ENCODE measurements around the gene IMPDH1. TPM values are rescaled to one million over a fixed set of nuclear protein-coding genes. Genes with fewer than 3 reads are reported as not detected.

Gene IMPDH1
- total RNA-seq, 1 donor from 2014 or later, result 148 TPM

DNA sequence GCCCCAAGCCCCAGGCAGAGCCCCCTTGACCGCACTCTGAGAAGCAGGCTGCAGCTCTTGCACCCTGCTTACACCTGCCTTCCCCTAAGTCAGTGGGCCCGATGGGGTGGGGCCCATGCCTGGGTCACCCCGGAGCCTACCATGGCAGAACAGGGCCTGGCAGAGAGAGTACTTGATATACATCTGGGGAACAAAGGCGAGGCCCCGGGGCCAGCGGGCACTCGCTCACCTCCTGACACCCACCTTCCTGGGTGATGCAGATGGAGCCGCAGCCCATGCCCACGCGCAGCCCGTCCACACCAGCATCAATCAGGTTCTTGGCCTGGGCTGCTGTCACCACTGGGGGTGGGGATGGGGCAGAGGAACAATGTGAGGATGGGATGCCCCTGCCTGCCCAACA is 13.4 kb downstream of the IMPDH1 start:
- no peaks in the 10 kb centered on the region for H3K27me3 ChIP-seq
- TF ChIP-seq, protein P1, sequence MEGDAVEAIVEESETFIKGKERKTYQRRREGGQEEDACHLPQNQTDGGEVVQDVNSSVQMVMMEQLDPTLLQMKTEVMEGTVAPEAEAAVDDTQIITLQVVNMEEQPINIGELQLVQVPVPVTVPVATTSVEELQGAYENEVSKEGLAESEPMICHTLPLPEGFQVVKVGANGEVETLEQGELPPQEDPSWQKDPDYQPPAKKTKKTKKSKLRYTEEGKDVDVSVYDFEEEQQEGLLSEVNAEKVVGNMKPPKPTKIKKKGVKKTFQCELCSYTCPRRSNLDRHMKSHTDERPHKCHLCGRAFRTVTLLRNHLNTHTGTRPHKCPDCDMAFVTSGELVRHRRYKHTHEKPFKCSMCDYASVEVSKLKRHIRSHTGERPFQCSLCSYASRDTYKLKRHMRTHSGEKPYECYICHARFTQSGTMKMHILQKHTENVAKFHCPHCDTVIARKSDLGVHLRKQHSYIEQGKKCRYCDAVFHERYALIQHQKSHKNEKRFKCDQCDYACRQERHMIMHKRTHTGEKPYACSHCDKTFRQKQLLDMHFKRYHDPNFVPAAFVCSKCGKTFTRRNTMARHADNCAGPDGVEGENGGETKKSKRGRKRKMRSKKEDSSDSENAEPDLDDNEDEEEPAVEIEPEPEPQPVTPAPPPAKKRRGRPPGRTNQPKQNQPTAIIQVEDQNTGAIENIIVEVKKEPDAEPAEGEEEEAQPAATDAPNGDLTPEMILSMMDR (IDR thresholded peaks at IDR 0.05), result no peak
- no peak for DNase-seq (ENCODE audit: low spot score in 2 of 2)
- H3K36me3 ChIP-seq, result peaks cover 73 to 91% of the 10 kb centered on the region in 2 donors
- H3K4me3 ChIP-seq, result no peak overlapping the region
- H3K27ac ChIP-seq, result no peak overlapping the region
- H3K9me3 ChIP-seq, result no peaks in the 10 kb centered on the region
- intact Hi-C loops (cut with DNase I), result no loop called here
- H3K4me1 ChIP-seq, result no peaks in the 10 kb centered on the region

DNA sequence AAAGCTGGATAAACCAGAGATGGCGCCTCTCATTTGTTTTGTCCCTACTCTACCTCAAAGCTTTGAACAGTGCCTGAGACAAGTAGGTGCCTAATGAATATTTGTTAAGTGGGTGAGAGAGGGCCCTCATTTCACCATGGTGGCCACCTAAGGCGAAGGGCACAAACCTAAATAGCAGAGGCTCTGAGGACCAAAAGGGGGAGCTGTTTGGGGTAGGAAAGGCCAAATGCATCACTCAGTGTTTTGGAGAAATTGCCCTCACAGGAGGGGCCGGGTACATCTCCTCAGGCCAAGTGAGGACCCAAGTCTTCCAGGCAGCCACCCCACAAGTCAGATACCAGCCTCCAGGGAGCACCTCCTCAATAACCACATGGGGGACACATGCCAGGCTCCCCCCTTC is 14.0 kb downstream of the IMPDH1 start:
- peaks cover 71 to 85% of the 10 kb centered on the region in 2 donors for H3K36me3 ChIP-seq
- H3K4me3 ChIP-seq, result no peak overlapping the region
- no peaks in the 10 kb centered on the region for H3K27me3 ChIP-seq
- intact Hi-C loops (cut with DNase I), result no loop called here
- no peak for DNase-seq (ENCODE audit: low spot score in 2 of 2)
- TF ChIP-seq, protein P1 (IDR thresholded peaks at IDR 0.05), result no peak
- no peaks in the 10 kb centered on the region for H3K9me3 ChIP-seq
- no peaks in the 10 kb centered on the region for H3K4me1 ChIP-seq
- H3K27ac ChIP-seq, result no peak overlapping the region

DNA sequence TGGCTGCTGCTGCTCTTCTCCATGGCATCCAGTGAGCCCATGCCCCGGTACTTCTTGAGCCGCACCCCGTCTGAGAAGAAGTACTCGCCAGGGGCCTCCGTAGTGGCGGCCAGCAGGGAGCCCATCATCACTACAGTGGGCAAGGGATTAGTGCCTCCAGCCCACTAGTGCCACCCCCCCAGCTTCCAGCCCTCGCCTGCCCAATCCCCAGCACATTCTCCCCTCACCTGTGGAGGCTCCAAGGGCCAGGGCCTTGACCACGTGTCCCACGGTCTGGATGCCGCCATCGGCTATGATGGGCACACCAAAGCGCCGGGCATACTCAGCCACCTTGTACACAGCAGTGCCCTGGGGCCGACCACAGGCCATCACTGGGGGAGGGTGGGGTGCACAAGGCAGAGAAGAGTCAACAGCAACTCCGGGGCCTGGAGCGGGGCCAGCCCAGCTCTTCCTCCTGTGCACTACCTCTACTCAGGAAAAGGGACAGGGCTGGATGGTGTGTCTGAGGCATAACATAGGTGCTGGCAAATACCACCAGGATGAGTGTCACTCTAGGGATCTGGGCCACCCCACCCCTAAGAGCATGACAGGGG is 14.8 kb downstream of the IMPDH1 start:
- Histone ChIP-seq H3K9me3 (no peaks in the 10 kb centered on the region), H3K27me3 (no peaks in the 10 kb centered on the region), H3K4me3 (no peak overlapping the region), H3K4me1 (no peaks in the 10 kb centered on the region), H3K27ac (no peak overlapping the region), H3K36me3 (peaks cover 63 to 78% of the 10 kb centered on the region in 2 donors)
- intact Hi-C loops (cut with DNase I), result no loop called here
- TF ChIP-seq, protein P1 (IDR thresholded peaks at IDR 0.05), result no peak
- DNase-seq (ENCODE audit: low spot score in 2 of 2), result no peak

DNA sequence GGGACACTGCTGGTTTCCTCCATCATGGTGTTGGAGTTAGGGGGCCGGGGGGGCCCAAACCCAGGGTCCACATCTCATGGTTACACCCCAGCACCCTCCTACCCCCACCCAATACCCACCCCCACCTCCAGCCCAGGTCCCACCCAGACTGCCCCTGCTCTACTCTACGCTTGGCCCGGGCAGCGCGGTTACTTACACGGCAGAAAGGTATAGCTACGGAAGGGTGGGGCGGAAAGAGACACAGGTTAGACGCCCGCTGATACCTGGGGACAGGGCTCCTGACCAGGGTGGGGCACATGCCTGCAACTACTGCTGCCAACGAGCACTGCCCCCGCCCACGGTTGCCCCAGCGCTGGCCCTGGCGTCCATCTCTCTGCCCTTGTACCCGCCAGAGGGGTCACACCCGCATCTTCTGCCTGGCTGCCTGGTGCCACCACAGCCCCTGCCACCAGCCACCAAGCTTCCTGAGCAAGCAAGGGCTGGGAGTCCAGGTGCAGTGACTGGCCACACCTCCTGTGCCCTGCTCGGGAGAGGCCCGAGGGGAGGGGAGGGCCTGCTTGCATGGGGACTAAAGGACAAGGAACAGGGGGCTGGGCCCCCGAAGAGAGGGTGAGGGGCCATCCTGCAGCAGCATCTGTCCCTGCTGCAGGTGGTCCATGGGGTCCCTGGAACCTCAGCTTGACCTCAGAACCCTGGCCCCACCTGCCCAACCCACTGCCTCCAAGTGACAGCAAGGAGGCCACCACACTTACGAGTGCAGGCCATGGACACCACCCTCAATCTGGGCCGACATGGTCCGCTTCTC is 16.1 kb downstream of the IMPDH1 start:
- no peak for DNase-seq (ENCODE audit: low spot score in 2 of 2)
- intact Hi-C loops (cut with DNase I), result no loop called here
- Histone ChIP-seq H3K4me1 (no peaks in the 10 kb centered on the region), H3K36me3 (peaks cover 58 to 67% of the 10 kb centered on the region in 2 donors), H3K4me3 (no peak overlapping the region), H3K9me3 (no peaks in the 10 kb centered on the region), H3K27ac (no peak overlapping the region), H3K27me3 (no peaks in the 10 kb centered on the region)
- TF ChIP-seq, protein P1 (IDR thresholded peaks at IDR 0.05), result no peak

DNA sequence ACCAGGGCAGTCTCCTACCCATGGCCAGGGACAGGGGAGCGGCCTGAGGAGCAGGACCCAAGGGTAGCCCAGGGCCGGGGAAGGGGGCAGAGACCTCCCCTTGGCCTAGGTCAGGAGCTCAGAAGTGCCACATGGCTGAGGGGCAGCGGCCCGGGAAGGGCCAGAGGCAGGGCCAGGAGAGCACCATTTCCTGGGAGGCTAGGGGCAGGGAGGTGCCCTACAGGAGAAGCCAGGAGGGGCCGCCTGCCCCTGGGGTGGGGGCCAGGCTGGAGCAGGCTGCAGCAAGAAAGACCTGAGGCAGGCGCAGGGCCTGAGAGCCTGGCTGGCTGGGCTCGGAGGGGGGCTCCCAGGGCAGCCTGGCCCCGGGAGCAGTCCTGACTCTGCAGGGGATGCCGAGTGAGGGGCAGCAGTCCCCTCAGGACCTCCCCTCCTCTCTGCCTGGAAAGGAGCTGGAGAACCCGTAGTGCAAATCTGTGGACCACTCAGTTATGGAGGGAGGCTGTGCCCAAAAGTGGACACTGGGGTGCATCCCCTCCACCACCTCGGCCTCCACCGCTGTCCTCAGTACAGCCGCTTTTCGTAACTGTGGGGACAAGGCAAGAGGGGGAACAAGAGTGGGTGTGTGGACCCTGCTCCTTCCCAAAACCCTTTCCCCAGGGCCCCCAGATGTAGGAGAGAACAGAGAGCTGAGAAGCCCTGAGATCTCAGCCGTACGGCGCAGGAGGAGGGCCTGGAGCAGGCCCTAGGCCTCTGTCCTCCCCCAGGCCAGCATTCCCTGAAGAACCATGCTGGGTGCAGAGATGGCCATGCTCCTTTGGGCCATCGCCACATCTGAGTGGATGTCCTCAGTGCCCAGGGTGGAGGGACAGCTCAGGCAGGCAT is 17.1 kb downstream of the IMPDH1 start:
- Histone ChIP-seq H3K27ac (no peak overlapping the region), H3K4me3 (no peak overlapping the region), H3K4me1 (no peaks in the 10 kb centered on the region), H3K36me3 (peaks cover 51 to 59% of the 10 kb centered on the region in 2 donors), H3K9me3 (no peaks in the 10 kb centered on the region), H3K27me3 (no peaks in the 10 kb centered on the region)
- TF ChIP-seq, protein P1 (IDR thresholded peaks at IDR 0.05), result no peak
- DNase-seq (ENCODE audit: low spot score in 2 of 2), result peak in 1 of 2 donors; percentile 49
- intact Hi-C loops (cut with DNase I), result no loop called here
